ENCODE results near the gene FAM200A.
"Not testable (repeated sequence)": the region's sequence is repeated elsewhere in the genome, so short reads cannot be mapped to it uniquely, and the experiment has no call there.

FAM200A gene

GRCh38 chr7:99558306-99559174, 6.6 kb upstream of the FAM200A start, which contains the start of gene ZNF655:
ZNF655 (plus strand) TSS chr7:99558642; CDS start chr7:99560560, 1,918 bp downstream.
- peak; percentile 93 for DNase-seq

- DNase-seq: no peak
Observed at GRCh38 chr7:99557940-99558305, 6.0 kb upstream of the FAM200A start.

- DNase-seq: no peak
Observed at GRCh38 chr7:99557196-99557607, 5.3 kb upstream of the FAM200A start.

GRCh38 chr7:99554939-99555338, 3.0 kb upstream of the FAM200A start:
- DNase-seq: no peak

- no peak for DNase-seq
Observed at GRCh38 chr7:99553039-99553438, 1.1 kb upstream of the FAM200A start.

GRCh38 chr7:99551334-99551733, 580 bp downstream of the FAM200A start:
- no peak for DNase-seq

GRCh38 chr7:99549545-99549944, 2.4 kb downstream of the FAM200A start:
- not testable (repeated sequence) for DNase-seq

GRCh38 chr7:99545308-99545707, 6.6 kb downstream of the FAM200A start:
- not testable (repeated sequence) for DNase-seq

GRCh38 chr7:99543916-99544315, 8.0 kb downstream of the FAM200A start:
- DNase-seq: no peak

- no peak for DNase-seq
Observed at GRCh38 chr7:99543081-99543671, 8.7 kb downstream of the FAM200A start.

- no peak for DNase-seq
Observed at GRCh38 chr7:99541212-99541611, 10.7 kb downstream of the FAM200A start.

- no peak for DNase-seq
Observed at GRCh38 chr7:99540542-99540941, 11.4 kb downstream of the FAM200A start.

GRCh38 chr7:99539213-99539811, 12.6 kb downstream of the FAM200A start:
- no peak for DNase-seq

GRCh38 chr7:99535667-99536066, 16.2 kb downstream of the FAM200A start:
- DNase-seq: no peak

- DNase-seq: peak; percentile 7
Observed at GRCh38 chr7:99531354-99531765, 20.6 kb downstream of the FAM200A start.

- DNase-seq: no peak
Observed at GRCh38 chr7:99525713-99526440, 26.0 kb downstream of the FAM200A start.

- DNase-seq: no peak
Observed at GRCh38 chr7:99521399-99521798, 30.5 kb downstream of the FAM200A start.

- DNase-seq: peak; percentile 11
Observed at GRCh38 chr7:99514050-99514449, 37.9 kb downstream of the FAM200A start.

GRCh38 chr7:99505324-99505662, 46.6 kb downstream of the FAM200A start:
- DNase-seq: no peak

- peak; percentile 97 for DNase-seq
Observed at GRCh38 chr7:99504603-99505323, 47.2 kb downstream of the FAM200A start, which contains the start of gene ZKSCAN5. ZKSCAN5 (plus strand) TSS chr7:99504662; CDS start chr7:99506045, 1,383 bp downstream.

GRCh38 chr7:99504281-99504602, 47.7 kb downstream of the FAM200A start:
- no peak for DNase-seq

- not testable (repeated sequence) for DNase-seq
Observed at GRCh38 chr7:99501236-99501635, 50.7 kb downstream of the FAM200A start.

- no peak for DNase-seq
Observed at GRCh38 chr7:99500637-99501009, 51.3 kb downstream of the FAM200A start.

Data from fibroblast of skin of right quadriceps (primary cell).